A549 (cell line): Measurements from ENCODE around the gene NDUFA13. TPM values are rescaled to one million over a fixed set of nuclear protein-coding genes. Genes with fewer than 3 reads are reported as not detected.

Experiments
- ATAC-seq, 2 experiments: fragments of 200-7000 bp in 1 of 2; fragments of >200 bp in 1 of 2; cut with Nextera tagmentation in 1 of 2; cut with Tn5 transposase in 1 of 2; 3 replicates each; pipeline versions ENCODE4 v1.8.0 to v1.9.1; 2018 to 2020; ENCODE audit warnings: mild to moderate bottlenecking in 1 of 2, moderate library complexity in 1 of 2
- CTCF ChIA-PET: fragments of 300-600 bp; sonication (Branson Sonifier 250); formaldehyde crosslinking; extraction: SDS; loops from one replicate; lab custom pipeline; 2021; ENCODE audit warnings: antibody characterized with exemption, inconsistent platforms; lab: Yijun Ruan, JAX
- POLR2A ChIA-PET: fragments of 350-600 bp; formaldehyde crosslinking; extraction: SDS; loops from one replicate; lab custom pipeline; 2021; ENCODE audit warnings: antibody characterized with exemption, inconsistent platforms; lab: Yijun Ruan, JAX
- DNase-seq, 2 experiments: peaks; one replicate each; pipeline versions ENCODE4 v3.0.0 to v3.0.0-alpha.2; 2011 to 2016; ENCODE audit warnings: low read depth in 1 of 2, low spot score in 1 of 2
- FAIRE-seq: peaks from 2 replicates; lab custom pipeline; 2011; peaks lifted over from hg19 to GRCh38; lab: Jason Lieb, UNC
- H3K27ac ChIP-seq, 2 experiments: fragments of >200 bp; sonication (Bioruptor Twin); formaldehyde crosslinking; 3 replicates each; pipeline ENCODE4 v1.5.1; 2016 to 2017
- H3K4me1 ChIP-seq: fragments of >200 bp; sonication (Bioruptor Twin); formaldehyde crosslinking; 3 replicates; pipeline ENCODE4 v1.6.1; 2016
- H3K4me2 ChIP-seq: fragments of >200 bp; sonication (Bioruptor Twin); formaldehyde crosslinking; 3 replicates; pipeline ENCODE4 v1.6.1; 2016
- H3K4me3 ChIP-seq: fragments of >200 bp; sonication (Bioruptor Twin); formaldehyde crosslinking; 3 replicates; pipeline ENCODE4 v1.5.1; 2016
- H3K9me3 ChIP-seq: fragments of >200 bp; sonication (Bioruptor Twin); formaldehyde crosslinking; 3 replicates; pipeline ENCODE4 v1.6.1; 2016
- CBX8 ChIP-seq: fragments of 200-600 bp; sonication (generic); IDR thresholded peaks from 2 replicates; pipeline ENCODE4 v1.6.1; 2016
- CEBPB ChIP-seq, 2 experiments: fragments of >200 bp in 1 of 2; sonication (Bioruptor Twin) in 1 of 2; formaldehyde crosslinking in 1 of 2; IDR thresholded peaks; 2 replicates each; pipeline ENCODE4 v1.6.1; 2012 to 2016
- EHF ChIP-seq: fragments of 250-450 bp; sonication (Bioruptor Pico); IDR thresholded peaks from 2 replicates; pipeline ENCODE4 v1.5.0; 2020; ENCODE audit warnings: mild to moderate bottlenecking
- HDAC2 ChIP-seq: fragments of 200-600 bp; sonication (generic); IDR thresholded peaks from 2 replicates; pipeline ENCODE4 v1.6.1; 2016
- HEYL ChIP-seq: fragments of 250-450 bp; sonication (Bioruptor Pico); IDR thresholded peaks from 2 replicates; pipeline ENCODE4 v1.8.0; 2021; ENCODE audit warnings: mild to moderate bottlenecking, moderate library complexity
- HOXB5 ChIP-seq: fragments of 250-450 bp; sonication (Bioruptor Pico); IDR thresholded peaks from 2 replicates; pipeline ENCODE4 v1.5.0; 2020; ENCODE audit warnings: mild to moderate bottlenecking, moderate library complexity
- KDM1A ChIP-seq: fragments of 200-600 bp; sonication (generic); IDR thresholded peaks from 2 replicates; pipeline ENCODE4 v1.6.1; 2016; ENCODE audit warnings: low read depth, mild to moderate bottlenecking
- NFE2L2 ChIP-seq: fragments of 150-350 bp; conservative IDR thresholded peaks from 2 replicates; pipeline ENCODE4 v1.6.1; 2014; ENCODE audit warnings: low read length
- PHF8 ChIP-seq: fragments of 200-600 bp; sonication (generic); IDR thresholded peaks from 2 replicates; pipeline ENCODE4 v1.6.1; 2016; ENCODE audit warnings: low read depth, mild to moderate bottlenecking, antibody characterized with exemption, moderate library complexity, borderline replicate concordance
- POLR2A ChIP-seq: IDR thresholded peaks from 2 replicates; pipeline ENCODE4 v1.6.1; 2012; ENCODE audit warnings: mild to moderate bottlenecking, low read length
- RCOR1 ChIP-seq: fragments of 150-350 bp; IDR thresholded peaks from 2 replicates; pipeline ENCODE4 v1.6.1; 2014; ENCODE audit warnings: antibody characterized with exemption, low read length, low read depth
- RFX5 ChIP-seq: fragments of 450-650 bp; IDR thresholded peaks from 2 replicates; pipeline ENCODE4 v1.7.1; 2014; ENCODE audit warnings: antibody characterized with exemption, mild to moderate bottlenecking, moderate library complexity
- RNF2 ChIP-seq: fragments of 200-600 bp; sonication (generic); IDR thresholded peaks from 2 replicates; pipeline ENCODE4 v1.6.1; 2016; ENCODE audit warnings: low read depth, mild to moderate bottlenecking, antibody characterized with exemption, moderate library complexity, borderline replicate concordance
- SREBF2 ChIP-seq: fragments of 450-650 bp; IDR thresholded peaks from 2 replicates; pipeline ENCODE4 v1.6.1; 2014; ENCODE audit warnings: mild to moderate bottlenecking, moderate library complexity
- TFCP2L1 ChIP-seq: fragments of 250-450 bp; sonication (Bioruptor Pico); IDR thresholded peaks from 2 replicates; pipeline ENCODE4 v1.5.0; 2021; ENCODE audit warnings: mild to moderate bottlenecking
- TP53 ChIP-seq: fragments of 250-450 bp; sonication (Bioruptor Pico); IDR thresholded peaks from 2 replicates; pipeline ENCODE4 v1.5.0; 2021; ENCODE audit warnings: mild to moderate bottlenecking, moderate library complexity
- ZFP36 ChIP-seq: fragments of 450-650 bp; IDR thresholded peaks from 2 replicates; pipeline ENCODE4 v1.6.1; 2014; ENCODE audit warnings: borderline replicate concordance; ENCODE audit not compliant: partially characterized antibody
- ZNF302 ChIP-seq: fragments of 250-450 bp; sonication (Bioruptor Pico); IDR thresholded peaks from 2 replicates; pipeline ENCODE4 v1.9.0; 2021; ENCODE audit warnings: inconsistent platforms, mild to moderate bottlenecking, moderate library complexity
- WGBS: methylation state at CpG from one replicate; pipeline ENCODE4 v1.1.6; 2017; ENCODE audit errors: missing lambda C conversion rate; 5-methylcytosine and 5-hydroxymethylcytosine counted together
- polyA plus RNA-seq, 4 experiments: library from polyadenylated mRNA; depleted of rRNA in 3 of 4; stranded (reverse); fragments of >200 nt; fragmentation: RNase III in 1 of 4; extraction: RNeasy Plus Mini Kit Qiagen cat#74134 plus additional on column Dnase treatment in 1 of 4; gene quantifications; 2 replicates in 3 of 4; 3 replicates in 1 of 4; pipeline ENCODE4 v1.2.3, GENCODE V29; 2011 to 2017
- TF ChIP-seq, protein P1 (sequence below): IDR thresholded peaks from 2 replicates; pipeline ENCODE4 v1.6.1; 2012
- TF ChIP-seq, protein P2 (sequence below): fragments of 200-600 bp; sonication (generic); IDR thresholded peaks from 2 replicates; pipeline ENCODE4 v1.6.1; 2016; ENCODE audit warnings: antibody characterized with exemption, mild to moderate bottlenecking, moderate library complexity
- TF ChIP-seq, protein P3 (sequence below): fragments of >200 bp; sonication (Bioruptor Twin); formaldehyde crosslinking; IDR thresholded peaks from 3 replicates; pipeline ENCODE4 v1.5.1; 2016
- TF ChIP-seq, protein P4 (sequence below): fragments of 250-450 bp; sonication (Bioruptor Pico); IDR thresholded peaks from 2 replicates; pipeline ENCODE4 v1.5.0; 2021; ENCODE audit warnings: mild to moderate bottlenecking, moderate library complexity, borderline replicate concordance
- TF ChIP-seq, protein P5 (sequence below): fragments of 250-450 bp; sonication (Bioruptor Pico); IDR thresholded peaks from 2 replicates; pipeline ENCODE4 v1.5.0; 2020; ENCODE audit warnings: low read depth, mild to moderate bottlenecking, moderate library complexity

The NDUFA13 gene
- polyA plus RNA-seq, 2 of the 4 experiments (the other 2 are of a cell fraction): 197 to 253 TPM

DNA sequence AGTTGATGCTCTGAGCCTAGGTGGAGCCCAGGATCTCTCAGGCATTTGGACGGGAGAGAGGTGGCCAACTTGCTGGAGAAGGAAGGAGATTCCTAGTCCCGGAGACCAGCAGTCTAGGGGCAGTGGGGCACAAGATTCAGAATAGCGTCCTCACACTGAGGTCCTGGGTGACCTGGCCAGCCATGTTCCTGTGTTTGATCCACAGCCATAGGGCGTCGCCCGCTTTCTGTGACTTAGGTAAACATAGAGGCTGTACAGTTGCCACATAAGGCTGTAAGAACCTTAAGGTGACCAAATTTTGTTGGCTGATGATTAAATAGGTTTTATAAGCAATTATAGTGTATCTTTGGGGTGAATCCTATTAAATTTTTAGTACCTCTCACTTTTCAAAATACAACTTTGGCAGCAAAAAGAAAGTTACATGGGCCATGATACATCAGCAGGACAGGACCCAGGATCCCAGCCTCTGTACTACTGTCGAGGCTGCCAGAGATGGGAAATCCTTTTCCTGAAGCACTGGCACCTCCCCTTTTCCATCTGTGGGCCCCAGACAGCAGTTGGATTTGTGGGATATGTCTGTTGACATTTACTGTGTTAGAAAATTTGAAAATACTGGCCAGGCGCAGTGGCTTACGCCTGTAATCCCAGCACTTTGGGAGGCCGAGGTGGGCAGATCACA lies 38.2 kb upstream of the NDUFA13 start:
- Histone ChIP-seq H3K4me1 (peaks cover 9% of the 10 kb centered on the region), H3K4me2 (peak overlapping the region; percentile 23; the same call in 1 of the 3 replicates), H3K4me3 (no peak overlapping the region), H3K9me3 (no peaks in the 10 kb centered on the region), H3K27ac (no peak overlapping the region)
- DNase-seq (no peak), ATAC-seq (no peak), FAIRE-seq (no peak)
- TF ChIP-seq, protein P1, sequence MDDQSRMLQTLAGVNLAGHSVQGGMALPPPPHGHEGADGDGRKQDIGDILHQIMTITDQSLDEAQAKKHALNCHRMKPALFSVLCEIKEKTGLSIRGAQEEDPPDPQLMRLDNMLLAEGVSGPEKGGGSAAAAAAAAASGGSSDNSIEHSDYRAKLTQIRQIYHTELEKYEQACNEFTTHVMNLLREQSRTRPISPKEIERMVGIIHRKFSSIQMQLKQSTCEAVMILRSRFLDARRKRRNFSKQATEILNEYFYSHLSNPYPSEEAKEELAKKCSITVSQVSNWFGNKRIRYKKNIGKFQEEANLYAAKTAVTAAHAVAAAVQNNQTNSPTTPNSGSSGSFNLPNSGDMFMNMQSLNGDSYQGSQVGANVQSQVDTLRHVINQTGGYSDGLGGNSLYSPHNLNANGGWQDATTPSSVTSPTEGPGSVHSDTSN: no peak
- TF ChIP-seq HEYL (CRISPR knock-in tag) (no peak), POLR2A (no peak), TP53 (CRISPR knock-in tag) (no peak), ZFP36 (no peak), RFX5 (no peak)
- TF ChIP-seq, protein P2, sequence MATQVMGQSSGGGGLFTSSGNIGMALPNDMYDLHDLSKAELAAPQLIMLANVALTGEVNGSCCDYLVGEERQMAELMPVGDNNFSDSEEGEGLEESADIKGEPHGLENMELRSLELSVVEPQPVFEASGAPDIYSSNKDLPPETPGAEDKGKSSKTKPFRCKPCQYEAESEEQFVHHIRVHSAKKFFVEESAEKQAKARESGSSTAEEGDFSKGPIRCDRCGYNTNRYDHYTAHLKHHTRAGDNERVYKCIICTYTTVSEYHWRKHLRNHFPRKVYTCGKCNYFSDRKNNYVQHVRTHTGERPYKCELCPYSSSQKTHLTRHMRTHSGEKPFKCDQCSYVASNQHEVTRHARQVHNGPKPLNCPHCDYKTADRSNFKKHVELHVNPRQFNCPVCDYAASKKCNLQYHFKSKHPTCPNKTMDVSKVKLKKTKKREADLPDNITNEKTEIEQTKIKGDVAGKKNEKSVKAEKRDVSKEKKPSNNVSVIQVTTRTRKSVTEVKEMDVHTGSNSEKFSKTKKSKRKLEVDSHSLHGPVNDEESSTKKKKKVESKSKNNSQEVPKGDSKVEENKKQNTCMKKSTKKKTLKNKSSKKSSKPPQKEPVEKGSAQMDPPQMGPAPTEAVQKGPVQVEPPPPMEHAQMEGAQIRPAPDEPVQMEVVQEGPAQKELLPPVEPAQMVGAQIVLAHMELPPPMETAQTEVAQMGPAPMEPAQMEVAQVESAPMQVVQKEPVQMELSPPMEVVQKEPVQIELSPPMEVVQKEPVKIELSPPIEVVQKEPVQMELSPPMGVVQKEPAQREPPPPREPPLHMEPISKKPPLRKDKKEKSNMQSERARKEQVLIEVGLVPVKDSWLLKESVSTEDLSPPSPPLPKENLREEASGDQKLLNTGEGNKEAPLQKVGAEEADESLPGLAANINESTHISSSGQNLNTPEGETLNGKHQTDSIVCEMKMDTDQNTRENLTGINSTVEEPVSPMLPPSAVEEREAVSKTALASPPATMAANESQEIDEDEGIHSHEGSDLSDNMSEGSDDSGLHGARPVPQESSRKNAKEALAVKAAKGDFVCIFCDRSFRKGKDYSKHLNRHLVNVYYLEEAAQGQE: no peak
- 85% methylated on average over 10 of the region's 10 CpGs for WGBS
- ChIA-PET CTCF (interaction anchor here (0.9 to 2.9 kb wide), 6 partner anchors 9 to 111 kb away, joined by 3 to 14 read pairs (median 6); partner anchors contain the start of gene GATAD2A), POLR2A (no interaction called here)

DNA sequence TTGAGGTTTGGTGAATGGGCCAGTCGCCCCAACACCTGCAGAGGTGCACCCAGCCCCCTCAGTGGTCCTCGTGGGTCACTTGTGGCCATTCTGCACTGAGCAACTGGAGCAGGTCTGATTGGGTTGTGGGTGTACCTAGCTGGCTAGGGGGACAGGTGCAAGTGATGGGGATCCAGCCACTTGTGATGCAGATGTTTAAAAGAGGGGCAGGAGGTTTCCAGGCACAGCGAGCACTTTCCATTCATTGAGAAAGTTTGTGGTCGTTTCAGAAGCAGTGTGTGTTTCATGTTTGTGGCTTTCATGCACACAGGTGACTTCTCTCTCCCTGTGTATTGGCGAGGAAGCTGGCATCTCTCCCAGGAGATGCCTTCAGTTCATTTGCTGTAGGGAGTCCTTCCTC lies 35.3 kb upstream of the NDUFA13 start:
- Histone ChIP-seq H3K4me1 (peaks cover 9% of the 10 kb centered on the region), H3K27ac (no peak overlapping the region), H3K4me3 (no peak overlapping the region), H3K4me2 (no peak overlapping the region), H3K9me3 (no peaks in the 10 kb centered on the region)
- POLR2A ChIA-PET: no interaction called here
- DNase-seq (no peak), ATAC-seq (no peak), FAIRE-seq (no peak)
- TF ChIP-seq CBX8 (no peak), ZNF302 (CRISPR knock-in tag) (no peak), RCOR1 (no peak), POLR2A (no peak), CEBPB (IDR thresholded peaks at IDR 0.05) (no peak), NFE2L2 (no peak), HDAC2 (no peak), ZFP36 (no peak), TFCP2L1 (CRISPR knock-in tag) (no peak), KDM1A (no peak), PHF8 (no peak), RNF2 (no peak), EHF (CRISPR knock-in tag) (no peak), HOXB5 (CRISPR knock-in tag) (no peak), RFX5 (no peak), SREBF2 (no peak)
- TF ChIP-seq, protein P3, sequence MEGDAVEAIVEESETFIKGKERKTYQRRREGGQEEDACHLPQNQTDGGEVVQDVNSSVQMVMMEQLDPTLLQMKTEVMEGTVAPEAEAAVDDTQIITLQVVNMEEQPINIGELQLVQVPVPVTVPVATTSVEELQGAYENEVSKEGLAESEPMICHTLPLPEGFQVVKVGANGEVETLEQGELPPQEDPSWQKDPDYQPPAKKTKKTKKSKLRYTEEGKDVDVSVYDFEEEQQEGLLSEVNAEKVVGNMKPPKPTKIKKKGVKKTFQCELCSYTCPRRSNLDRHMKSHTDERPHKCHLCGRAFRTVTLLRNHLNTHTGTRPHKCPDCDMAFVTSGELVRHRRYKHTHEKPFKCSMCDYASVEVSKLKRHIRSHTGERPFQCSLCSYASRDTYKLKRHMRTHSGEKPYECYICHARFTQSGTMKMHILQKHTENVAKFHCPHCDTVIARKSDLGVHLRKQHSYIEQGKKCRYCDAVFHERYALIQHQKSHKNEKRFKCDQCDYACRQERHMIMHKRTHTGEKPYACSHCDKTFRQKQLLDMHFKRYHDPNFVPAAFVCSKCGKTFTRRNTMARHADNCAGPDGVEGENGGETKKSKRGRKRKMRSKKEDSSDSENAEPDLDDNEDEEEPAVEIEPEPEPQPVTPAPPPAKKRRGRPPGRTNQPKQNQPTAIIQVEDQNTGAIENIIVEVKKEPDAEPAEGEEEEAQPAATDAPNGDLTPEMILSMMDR: no peak
- TF ChIP-seq, protein P4, sequence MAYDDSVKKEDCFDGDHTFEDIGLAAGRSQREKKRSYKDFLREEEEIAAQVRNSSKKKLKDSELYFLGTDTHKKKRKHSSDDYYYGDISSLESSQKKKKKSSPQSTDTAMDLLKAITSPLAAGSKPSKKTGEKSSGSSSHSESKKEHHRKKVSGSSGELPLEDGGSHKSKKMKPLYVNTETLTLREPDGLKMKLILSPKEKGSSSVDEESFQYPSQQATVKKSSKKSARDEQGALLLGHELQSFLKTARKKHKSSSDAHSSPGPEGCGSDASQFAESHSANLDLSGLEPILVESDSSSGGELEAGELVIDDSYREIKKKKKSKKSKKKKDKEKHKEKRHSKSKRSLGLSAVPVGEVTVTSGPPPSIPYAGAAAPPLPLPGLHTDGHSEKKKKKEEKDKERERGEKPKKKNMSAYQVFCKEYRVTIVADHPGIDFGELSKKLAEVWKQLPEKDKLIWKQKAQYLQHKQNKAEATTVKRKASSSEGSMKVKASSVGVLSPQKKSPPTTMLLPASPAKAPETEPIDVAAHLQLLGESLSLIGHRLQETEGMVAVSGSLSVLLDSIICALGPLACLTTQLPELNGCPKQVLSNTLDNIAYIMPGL (CRISPR knock-in tag): no peak
- TF ChIP-seq, protein P5, sequence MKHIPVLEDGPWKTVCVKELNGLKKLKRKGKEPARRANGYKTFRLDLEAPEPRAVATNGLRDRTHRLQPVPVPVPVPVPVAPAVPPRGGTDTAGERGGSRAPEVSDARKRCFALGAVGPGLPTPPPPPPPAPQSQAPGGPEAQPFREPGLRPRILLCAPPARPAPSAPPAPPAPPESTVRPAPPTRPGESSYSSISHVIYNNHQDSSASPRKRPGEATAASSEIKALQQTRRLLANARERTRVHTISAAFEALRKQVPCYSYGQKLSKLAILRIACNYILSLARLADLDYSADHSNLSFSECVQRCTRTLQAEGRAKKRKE (CRISPR knock-in tag): no peak
- TF ChIP-seq, protein P1: no peak
- 89% methylated on average over 5 of the region's 5 CpGs for WGBS
- CTCF ChIA-PET: interaction anchor here (1.2 to 3.5 kb wide), 2 partner anchors 10 to 114 kb away, joined by 3 to 23 read pairs; no protein-coding TSS in a partner anchor
